ENCODE data around the gene LRBA. TPM values are rescaled to one million over a fixed set of nuclear protein-coding genes. Genes with fewer than 3 reads are reported as not detected.

The LRBA gene
- total and polyA plus RNA-seq, 4 donors, result 18.8 to 56.4 (median 33.8) TPM

GRCh38 chr4:150355418-150355817 lies 659.7 kb downstream of the LRBA start:
- no peak overlapping the region for H3K27ac ChIP-seq (ENCODE audit: low read depth, low read length)
- no peaks in the 10 kb centered on the region for H3K9me3 ChIP-seq (ENCODE audit: control insufficient read depth, insufficient read depth, low read length)
- H3K4me1 ChIP-seq (ENCODE audit: control insufficient read depth, insufficient read depth, low read length), result no peaks in the 10 kb centered on the region
- DNase-seq (ENCODE audit: low read depth in 4 of 6, low spot score in 6 of 6), result no peak
- no peak overlapping the region for H3K4me3 ChIP-seq (ENCODE audit: low read depth, low read length)
- H3K27me3 ChIP-seq (ENCODE audit: control insufficient read depth, insufficient read depth, low read length), result no peaks in the 10 kb centered on the region
- H3K36me3 ChIP-seq (ENCODE audit: control insufficient read depth, insufficient read depth, low read length), result no peaks in the 10 kb centered on the region
- WGBS (ENCODE audit: insufficient coverage), result no CpG with 5 or more reads among the region's 1 CpG

- Histone ChIP-seq H3K9me3 (ENCODE audit: control insufficient read depth, insufficient read depth, low read length) (no peaks in the 10 kb centered on the region), H3K36me3 (ENCODE audit: control insufficient read depth, insufficient read depth, low read length) (no peaks in the 10 kb centered on the region), H3K27ac (ENCODE audit: low read depth, low read length) (no peak overlapping the region), H3K4me1 (ENCODE audit: control insufficient read depth, insufficient read depth, low read length) (no peaks in the 10 kb centered on the region), H3K27me3 (ENCODE audit: control insufficient read depth, insufficient read depth, low read length) (no peaks in the 10 kb centered on the region), H3K4me3 (ENCODE audit: low read depth, low read length) (no peak overlapping the region)
- no CpG with 5 or more reads among the region's 4 CpGs for WGBS (ENCODE audit: insufficient coverage)
- DNase-seq (ENCODE audit: low read depth in 4 of 6, low spot score in 6 of 6), result peak in 1 of 6 donors; percentile 85
Measured at GRCh38 chr4:150354214-150354796, 660.8 kb downstream of the LRBA start.

- DNase-seq (ENCODE audit: low read depth in 4 of 6, low spot score in 6 of 6), result no peak
- Histone ChIP-seq H3K4me3 (ENCODE audit: low read depth, low read length) (no peak overlapping the region), H3K27me3 (ENCODE audit: control insufficient read depth, insufficient read depth, low read length) (no peaks in the 10 kb centered on the region), H3K36me3 (ENCODE audit: control insufficient read depth, insufficient read depth, low read length) (no peaks in the 10 kb centered on the region), H3K9me3 (ENCODE audit: control insufficient read depth, insufficient read depth, low read length) (no peaks in the 10 kb centered on the region), H3K27ac (ENCODE audit: low read depth, low read length) (no peak overlapping the region), H3K4me1 (ENCODE audit: control insufficient read depth, insufficient read depth, low read length) (no peaks in the 10 kb centered on the region)
- no CpG with 5 or more reads among the region's 2 CpGs for WGBS (ENCODE audit: insufficient coverage)
Measured at GRCh38 chr4:150348079-150348478, 667.0 kb downstream of the LRBA start.

GRCh38 chr4:150345207-150345744 lies 669.8 kb downstream of the LRBA start:
- Histone ChIP-seq H3K27me3 (ENCODE audit: control insufficient read depth, insufficient read depth, low read length) (no peaks in the 10 kb centered on the region), H3K4me1 (ENCODE audit: control insufficient read depth, insufficient read depth, low read length) (no peaks in the 10 kb centered on the region), H3K27ac (ENCODE audit: low read depth, low read length) (no peak overlapping the region), H3K4me3 (ENCODE audit: low read depth, low read length) (no peak overlapping the region), H3K9me3 (ENCODE audit: control insufficient read depth, insufficient read depth, low read length) (no peaks in the 10 kb centered on the region), H3K36me3 (ENCODE audit: control insufficient read depth, insufficient read depth, low read length) (no peaks in the 10 kb centered on the region)
- WGBS (ENCODE audit: insufficient coverage), result no CpG with 5 or more reads among the region's 3 CpGs
- peak in 1 of 6 donors; percentile 27 for DNase-seq (ENCODE audit: low read depth in 4 of 6, low spot score in 6 of 6)

- Histone ChIP-seq H3K27ac (ENCODE audit: low read depth, low read length) (no peak overlapping the region), H3K9me3 (ENCODE audit: control insufficient read depth, insufficient read depth, low read length) (no peaks in the 10 kb centered on the region), H3K4me1 (ENCODE audit: control insufficient read depth, insufficient read depth, low read length) (no peaks in the 10 kb centered on the region), H3K27me3 (ENCODE audit: control insufficient read depth, insufficient read depth, low read length) (no peaks in the 10 kb centered on the region), H3K4me3 (ENCODE audit: low read depth, low read length) (no peak overlapping the region), H3K36me3 (ENCODE audit: control insufficient read depth, insufficient read depth, low read length) (no peaks in the 10 kb centered on the region)
- WGBS (ENCODE audit: insufficient coverage), result 93% methylated on average over 1 of the region's 2 CpGs
- DNase-seq (ENCODE audit: low read depth in 4 of 6, low spot score in 6 of 6), result no peak
Measured at GRCh38 chr4:150343796-150344195, 671.3 kb downstream of the LRBA start.

- H3K27me3 ChIP-seq (ENCODE audit: control insufficient read depth, insufficient read depth, low read length), result no peaks in the 10 kb centered on the region
- no peak overlapping the region for H3K27ac ChIP-seq (ENCODE audit: low read depth, low read length)
- no peaks in the 10 kb centered on the region for H3K9me3 ChIP-seq (ENCODE audit: control insufficient read depth, insufficient read depth, low read length)
- WGBS (ENCODE audit: insufficient coverage), result no CpG with 5 or more reads among the region's 2 CpGs
- no peak overlapping the region for H3K4me3 ChIP-seq (ENCODE audit: low read depth, low read length)
- peak in 1 of 6 donors; percentile 43 for DNase-seq (ENCODE audit: low read depth in 4 of 6, low spot score in 6 of 6)
- H3K36me3 ChIP-seq (ENCODE audit: control insufficient read depth, insufficient read depth, low read length), result no peaks in the 10 kb centered on the region
- H3K4me1 ChIP-seq (ENCODE audit: control insufficient read depth, insufficient read depth, low read length), result no peaks in the 10 kb centered on the region
Measured at GRCh38 chr4:150342945-150343344, 672.1 kb downstream of the LRBA start.

- peak in 1 of 6 donors; percentile 55 for DNase-seq (ENCODE audit: low read depth in 4 of 6, low spot score in 6 of 6)
- H3K9me3 ChIP-seq (ENCODE audit: control insufficient read depth, insufficient read depth, low read length), result no peaks in the 10 kb centered on the region
- no peaks in the 10 kb centered on the region for H3K4me1 ChIP-seq (ENCODE audit: control insufficient read depth, insufficient read depth, low read length)
- H3K36me3 ChIP-seq (ENCODE audit: control insufficient read depth, insufficient read depth, low read length), result no peaks in the 10 kb centered on the region
- H3K4me3 ChIP-seq (ENCODE audit: low read depth, low read length), result no peak overlapping the region
- H3K27me3 ChIP-seq (ENCODE audit: control insufficient read depth, insufficient read depth, low read length), result no peaks in the 10 kb centered on the region
- WGBS (ENCODE audit: insufficient coverage), result no CpG with 5 or more reads among the region's 3 CpGs
- no peak overlapping the region for H3K27ac ChIP-seq (ENCODE audit: low read depth, low read length)
Measured at GRCh38 chr4:150337734-150338133, 677.4 kb downstream of the LRBA start.

- Histone ChIP-seq H3K4me1 (ENCODE audit: control insufficient read depth, insufficient read depth, low read length) (no peaks in the 10 kb centered on the region), H3K4me3 (ENCODE audit: low read depth, low read length) (no peak overlapping the region), H3K36me3 (ENCODE audit: control insufficient read depth, insufficient read depth, low read length) (no peaks in the 10 kb centered on the region), H3K9me3 (ENCODE audit: control insufficient read depth, insufficient read depth, low read length) (no peaks in the 10 kb centered on the region), H3K27ac (ENCODE audit: low read depth, low read length) (no peak overlapping the region), H3K27me3 (ENCODE audit: control insufficient read depth, insufficient read depth, low read length) (no peaks in the 10 kb centered on the region)
- 75% methylated on average over 3 of the region's 5 CpGs for WGBS (ENCODE audit: insufficient coverage)
- DNase-seq (ENCODE audit: low read depth in 4 of 6, low spot score in 6 of 6), result no peak
Measured at GRCh38 chr4:150336676-150337412, 678.2 kb downstream of the LRBA start.

GRCh38 chr4:150332961-150333360 lies 682.1 kb downstream of the LRBA start:
- H3K4me1 ChIP-seq (ENCODE audit: control insufficient read depth, insufficient read depth, low read length), result no peaks in the 10 kb centered on the region
- no peak for DNase-seq (ENCODE audit: low read depth in 4 of 6, low spot score in 6 of 6)
- H3K36me3 ChIP-seq (ENCODE audit: control insufficient read depth, insufficient read depth, low read length), result no peaks in the 10 kb centered on the region
- no peaks in the 10 kb centered on the region for H3K9me3 ChIP-seq (ENCODE audit: control insufficient read depth, insufficient read depth, low read length)
- no peak overlapping the region for H3K27ac ChIP-seq (ENCODE audit: low read depth, low read length)
- H3K27me3 ChIP-seq (ENCODE audit: control insufficient read depth, insufficient read depth, low read length), result no peaks in the 10 kb centered on the region
- H3K4me3 ChIP-seq (ENCODE audit: low read depth, low read length), result no peak overlapping the region

GRCh38 chr4:150332086-150332485 lies 683.0 kb downstream of the LRBA start:
- H3K4me3 ChIP-seq (ENCODE audit: low read depth, low read length), result no peak overlapping the region
- no peaks in the 10 kb centered on the region for H3K4me1 ChIP-seq (ENCODE audit: control insufficient read depth, insufficient read depth, low read length)
- H3K36me3 ChIP-seq (ENCODE audit: control insufficient read depth, insufficient read depth, low read length), result no peaks in the 10 kb centered on the region
- no peaks in the 10 kb centered on the region for H3K9me3 ChIP-seq (ENCODE audit: control insufficient read depth, insufficient read depth, low read length)
- no peak for DNase-seq (ENCODE audit: low read depth in 4 of 6, low spot score in 6 of 6)
- no peak overlapping the region for H3K27ac ChIP-seq (ENCODE audit: low read depth, low read length)
- H3K27me3 ChIP-seq (ENCODE audit: control insufficient read depth, insufficient read depth, low read length), result no peaks in the 10 kb centered on the region
